Measurements from ENCODE around the gene ADAMTSL1.

ADAMTSL1 gene

GRCh38 chr9:18473652-18474279 is at the start of gene ADAMTSL1:
ADAMTSL1 (plus strand) TSS chr9:18474153; CDS start chr9:18474233, 80 bp downstream.
- TF ChIP-seq CTCF (IDR thresholded peaks at IDR 0.05): no peak

- no peak for TF ChIP-seq CTCF (IDR thresholded peaks at IDR 0.05)
Observed at GRCh38 chr9:18427691-18428090, 46.3 kb upstream of the ADAMTSL1 start.

- TF ChIP-seq CTCF (IDR thresholded peaks at IDR 0.05): no peak
Observed at GRCh38 chr9:18428661-18429060, 45.3 kb upstream of the ADAMTSL1 start.

GRCh38 chr9:18429070-18429469 is 44.9 kb upstream of the ADAMTSL1 start:
- no peak for TF ChIP-seq CTCF (IDR thresholded peaks at IDR 0.05)

GRCh38 chr9:18433620-18434019 is 40.3 kb upstream of the ADAMTSL1 start:
- TF ChIP-seq CTCF (IDR thresholded peaks at IDR 0.05): no peak

GRCh38 chr9:18437315-18438201 is 36.4 kb upstream of the ADAMTSL1 start:
- no peak for TF ChIP-seq CTCF (IDR thresholded peaks at IDR 0.05)

GRCh38 chr9:18438300-18438925 is 35.5 kb upstream of the ADAMTSL1 start:
- TF ChIP-seq CTCF (IDR thresholded peaks at IDR 0.05): no peak

Measured in LNCAP (cell line).